HEK293 (cell line): Measurements from ENCODE around the gene HDAC7.

ENCODE experiments used
- BCL6B ChIP-seq: fragments of 450-650 bp; formaldehyde crosslinking; IDR thresholded peaks from 2 replicates; pipeline ENCODE4 v1.5.1; 2017; ENCODE audit warnings: missing biosample characterization, missing genetic modification characterization
- KLF16 ChIP-seq: fragments of 450-650 bp; formaldehyde crosslinking; IDR thresholded peaks from 2 replicates; pipeline ENCODE4 v1.5.1; 2017; ENCODE audit warnings: missing biosample characterization, missing genetic modification characterization
- REST ChIP-seq: fragments of 450-650 bp; formaldehyde crosslinking; IDR thresholded peaks from 2 replicates; pipeline ENCODE4 v1.5.1; 2016; ENCODE audit warnings: missing biosample characterization, missing genetic modification characterization
- SP2 ChIP-seq: fragments of 450-650 bp; formaldehyde crosslinking; IDR thresholded peaks from 2 replicates; pipeline ENCODE4 v1.5.1; 2016; ENCODE audit warnings: missing biosample characterization, missing genetic modification characterization
- YY2 ChIP-seq: fragments of 450-650 bp; formaldehyde crosslinking; IDR thresholded peaks from 2 replicates; pipeline ENCODE4 v1.5.1; 2016; ENCODE audit warnings: missing biosample characterization, missing genetic modification characterization
- ZBTB7A ChIP-seq: fragments of 450-650 bp; formaldehyde crosslinking; IDR thresholded peaks from 2 replicates; pipeline ENCODE4 v1.5.1; 2016; ENCODE audit warnings: low read depth, missing biosample characterization, missing genetic modification characterization
- ZFP41 ChIP-seq: fragments of 450-650 bp; formaldehyde crosslinking; IDR thresholded peaks from 2 replicates; pipeline ENCODE4 v1.5.1; 2016; ENCODE audit warnings: missing biosample characterization, missing genetic modification characterization, borderline replicate concordance
- ZNF292 ChIP-seq: fragments of 450-650 bp; formaldehyde crosslinking; IDR thresholded peaks from 2 replicates; pipeline ENCODE4 v1.5.1; 2016; ENCODE audit warnings: low read depth, missing biosample characterization, missing genetic modification characterization, borderline replicate concordance
- ZNF362 ChIP-seq: fragments of 450-650 bp; formaldehyde crosslinking; IDR thresholded peaks from 2 replicates; pipeline ENCODE4 v1.5.1; 2016; ENCODE audit warnings: missing biosample characterization, missing genetic modification characterization
- ZNF48 ChIP-seq: fragments of 450-650 bp; formaldehyde crosslinking; IDR thresholded peaks from 2 replicates; pipeline ENCODE4 v1.5.1; 2016; ENCODE audit warnings: missing biosample characterization, missing genetic modification characterization
- ZNF513 ChIP-seq: fragments of 450-650 bp; IDR thresholded peaks from 2 replicates; pipeline ENCODE4 v1.5.1; 2018; ENCODE audit warnings: missing biosample characterization, missing genetic modification characterization
- TF ChIP-seq, protein P1 (sequence below): fragments of 450-650 bp; formaldehyde crosslinking; IDR thresholded peaks from 2 replicates; pipeline ENCODE4 v1.5.1; 2016; ENCODE audit warnings: missing biosample characterization, missing genetic modification characterization

DNA sequence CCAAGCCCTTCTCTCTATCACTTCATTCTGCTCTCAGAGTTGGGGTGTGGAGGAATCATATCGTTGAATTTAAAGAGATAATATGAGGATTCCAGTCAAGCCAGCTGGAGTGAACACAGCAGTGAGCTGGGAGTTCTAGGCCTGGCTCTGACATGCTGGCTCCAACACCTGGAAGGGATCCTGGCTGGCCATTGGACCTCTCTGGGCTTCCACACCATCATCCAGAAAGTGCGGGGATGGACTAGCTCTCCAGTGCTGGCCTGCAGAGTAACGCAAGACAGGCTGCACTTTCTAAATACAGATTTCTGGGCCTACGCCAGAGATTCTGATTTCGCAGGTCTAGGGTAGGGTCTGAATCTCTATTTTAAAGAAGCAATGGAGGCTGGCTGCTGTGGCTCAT lies 34.8 kb upstream of the HDAC7 start:
- TF ChIP-seq, protein P1, sequence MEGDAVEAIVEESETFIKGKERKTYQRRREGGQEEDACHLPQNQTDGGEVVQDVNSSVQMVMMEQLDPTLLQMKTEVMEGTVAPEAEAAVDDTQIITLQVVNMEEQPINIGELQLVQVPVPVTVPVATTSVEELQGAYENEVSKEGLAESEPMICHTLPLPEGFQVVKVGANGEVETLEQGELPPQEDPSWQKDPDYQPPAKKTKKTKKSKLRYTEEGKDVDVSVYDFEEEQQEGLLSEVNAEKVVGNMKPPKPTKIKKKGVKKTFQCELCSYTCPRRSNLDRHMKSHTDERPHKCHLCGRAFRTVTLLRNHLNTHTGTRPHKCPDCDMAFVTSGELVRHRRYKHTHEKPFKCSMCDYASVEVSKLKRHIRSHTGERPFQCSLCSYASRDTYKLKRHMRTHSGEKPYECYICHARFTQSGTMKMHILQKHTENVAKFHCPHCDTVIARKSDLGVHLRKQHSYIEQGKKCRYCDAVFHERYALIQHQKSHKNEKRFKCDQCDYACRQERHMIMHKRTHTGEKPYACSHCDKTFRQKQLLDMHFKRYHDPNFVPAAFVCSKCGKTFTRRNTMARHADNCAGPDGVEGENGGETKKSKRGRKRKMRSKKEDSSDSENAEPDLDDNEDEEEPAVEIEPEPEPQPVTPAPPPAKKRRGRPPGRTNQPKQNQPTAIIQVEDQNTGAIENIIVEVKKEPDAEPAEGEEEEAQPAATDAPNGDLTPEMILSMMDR (tag by site-specific recombination): no peak
- no peak for TF ChIP-seq REST (tag by site-specific recombination)
- TF ChIP-seq ZNF292 (tag by site-specific recombination): no peak
- no peak for TF ChIP-seq KLF16 (tag by site-specific recombination)
- no peak for TF ChIP-seq BCL6B (tag by site-specific recombination)
- TF ChIP-seq ZNF362 (tag by site-specific recombination): no peak
- TF ChIP-seq ZBTB7A (tag by site-specific recombination): no peak
- TF ChIP-seq ZNF48 (tag by site-specific recombination): no peak
- TF ChIP-seq SP2 (tag by site-specific recombination): no peak
- no peak for TF ChIP-seq ZNF513
- TF ChIP-seq ZFP41 (tag by site-specific recombination): no peak
- TF ChIP-seq YY2 (tag by site-specific recombination): no peak
